HG03066 (cell line): ENCODE data around the gene LCE1B.

Experiments
- ATAC-seq: cut with Tn5 transposase; IDR thresholded peaks from one replicate; pipeline ENCODE4 v1.9.1; 2021; ENCODE audit warnings: low read depth; ENCODE audit not compliant: unreplicated experiment

Gene LCE1B

GRCh38 chr1:152859696-152860095, 47.9 kb downstream of the LCE1B start, which contains the start of gene LCE7A:
LCE7A (plus strand) TSS chr1:152859996; CDS start chr1:152860698, 702 bp downstream.
- no peak for ATAC-seq

- no peak for ATAC-seq
These were observed 48.4 kb downstream of the LCE1B start for GRCh38 chr1:152860129-152860528.

GRCh38 chr1:152861374-152861773, 49.6 kb downstream of the LCE1B start:
- no peak for ATAC-seq
